Measurements from ENCODE around the gene KANK2.

DNA sequence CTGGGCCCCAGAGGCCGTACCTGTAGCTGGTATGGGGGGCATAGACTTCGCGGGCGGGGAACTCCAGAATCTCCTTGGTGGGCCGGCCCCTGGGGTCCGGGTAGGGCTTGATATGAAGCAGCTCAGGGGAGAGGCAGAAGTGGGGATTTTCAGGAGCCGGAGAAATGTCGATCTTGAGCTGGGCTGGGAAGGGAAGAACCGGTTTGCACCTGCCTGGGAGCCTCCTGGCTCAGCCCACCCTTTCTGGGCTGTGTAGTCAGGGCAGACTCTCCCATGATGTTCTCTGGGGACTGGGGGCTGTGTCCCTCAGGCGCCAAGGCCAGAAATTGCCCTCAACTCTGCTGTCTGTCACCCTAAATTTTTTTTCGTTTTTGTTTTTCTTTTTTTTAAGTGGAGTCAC is 44.7 kb upstream of the KANK2 start:
- no peak for TF ChIP-seq POLR2A (IDR thresholded peaks at IDR 0.05; ENCODE audit: low read length)
- no peak for TF ChIP-seq GATA1 (IDR thresholded peaks at IDR 0.05; ENCODE audit: low read depth, low read length)

Data from erythroblast (primary cell).